GM12801 (cell line): ENCODE results near the gene DLX6.

ENCODE experiments used
- CTCF ChIP-seq: IDR thresholded peaks from one replicate; pipeline ENCODE4 v1.5.1; 2011; ENCODE audit warnings: control low read depth; ENCODE audit not compliant: insufficient read length; ENCODE audit errors: extremely low read depth

The DLX6 gene

GRCh38 chr7:97043281-97043680, 37.9 kb downstream of the DLX6 start:
- TF ChIP-seq CTCF = no peak
